ENCODE data around the gene GLT8D1. TPM values are rescaled to one million over a fixed set of nuclear protein-coding genes. Genes with fewer than 3 reads are reported as not detected.
A peak's percentile ranks its signal among the peaks of the same experiment; 100 is the strongest.

GLT8D1 gene
- total and polyA plus RNA-seq, 2 of the 13 experiments (the other 11 are each of a cell fraction or from before 2014, with no cell fraction given), result 110 to 121 TPM

GRCh38 chr3:52705688-52706686, at the start of gene GLT8D1, which contains the start of gene SPCS1 (continued):
- peak; percentile 78 for TF ChIP-seq RFXAP (CRISPR knock-in tag; IDR thresholded peaks at IDR 0.05; ENCODE audit: borderline replicate concordance)
- TF ChIP-seq MNT (IDR thresholded peaks at IDR 0.05), result peak; percentile 51; the same call in 1 of the 2 replicates
- peak; percentile 94 for TF ChIP-seq ZNF772 (CRISPR knock-in tag; IDR thresholded peaks at IDR 0.05)
- no peak for TF ChIP-seq REL (CRISPR knock-in tag; conservative IDR thresholded peaks at IDR 0.05)
- TF ChIP-seq TERF1 (CRISPR knock-in tag; IDR thresholded peaks at IDR 0.05), result no peak
- TF ChIP-seq FOXK2 (IDR thresholded peaks at IDR 0.05), result no peak
- TF ChIP-seq ZZZ3 (CRISPR knock-in tag; IDR thresholded peaks at IDR 0.05; ENCODE audit: borderline replicate concordance), result peak; percentile 50; the same call in 1 of the 2 replicates
- peak; percentile 47; the same call in 1 of the 2 replicates for TF ChIP-seq MYPOP (CRISPR knock-in tag; IDR thresholded peaks at IDR 0.05)
- peak; percentile 93 for TF ChIP-seq YY1 (IDR thresholded peaks at IDR 0.05; ENCODE audit: insufficient read depth, insufficient replicate concordance, low read depth, low read length)
- TF ChIP-seq ZNF383 (CRISPR knock-in tag; IDR thresholded peaks at IDR 0.05; ENCODE audit: borderline replicate concordance), result no peak
- TF ChIP-seq ATRX (CRISPR knock-in tag; IDR thresholded peaks at IDR 0.05; ENCODE audit: borderline replicate concordance), result no peak
- TF ChIP-seq ZBTB2 (CRISPR knock-in tag; IDR thresholded peaks at IDR 0.05; ENCODE audit: low read depth), result no peak
- no peak for TF ChIP-seq SIX4 (CRISPR knock-in tag; IDR thresholded peaks at IDR 0.05)
- TF ChIP-seq ZFY (CRISPR knock-in tag; IDR thresholded peaks at IDR 0.05), result peak; percentile 90
- peak; percentile 74 for TF ChIP-seq DMAP1 (CRISPR knock-in tag; IDR thresholded peaks at IDR 0.05)
- TF ChIP-seq NFKBIZ (CRISPR knock-in tag; IDR thresholded peaks at IDR 0.05), result 0 out of 2 replicates have a peak, but pooled peaks have one; percentile 19
- 0 out of 2 replicates have a peak, but pooled peaks have one; percentile 54 for TF ChIP-seq ZNF510 (CRISPR knock-in tag; IDR thresholded peaks at IDR 0.05; ENCODE audit: low read depth)
- TF ChIP-seq ZNF282 (IDR thresholded peaks at IDR 0.05; ENCODE audit: partially characterized antibody), result no peak
- TF ChIP-seq GPN1 (CRISPR knock-in tag; IDR thresholded peaks at IDR 0.05; ENCODE audit: borderline replicate concordance), result no peak; the same call in 1 of the 2 replicates
- TF ChIP-seq NFE2L1 (CRISPR knock-in tag; IDR thresholded peaks at IDR 0.05; ENCODE audit: borderline replicate concordance), result no peak
- TF ChIP-seq SUZ12 (IDR thresholded peaks at IDR 0.05; ENCODE audit: low read depth, low read length), result no peak
- TF ChIP-seq GZF1 (CRISPR knock-in tag; IDR thresholded peaks at IDR 0.05), result no peak; the same call in 1 of the 2 replicates
- peak; percentile 59; the same call in 1 of the 2 replicates for TF ChIP-seq MTERF4 (CRISPR knock-in tag; IDR thresholded peaks at IDR 0.05)

Data from HepG2 (cell line).